NCI-H446 treated with DMSO at 0.1 percent for 48 hours (cell line): ENCODE data around the gene NMT1.
"Not testable (repeated sequence)": the region's sequence is repeated elsewhere in the genome, so short reads cannot be mapped to it uniquely, and the experiment has no call there.

ENCODE experiments used
- DNase-seq: peaks from one replicate; lab custom pipeline; 2025; lab: John Stamatoyannopoulos, UW

The NMT1 gene

GRCh38 chr17:45120558-45120957, 59.4 kb downstream of the NMT1 start:
- no peak for DNase-seq

- DNase-seq: no peak
Observed at GRCh38 chr17:45121055-45121454, 59.9 kb downstream of the NMT1 start.

GRCh38 chr17:45123076-45123770, 62.1 kb downstream of the NMT1 start:
- no peak for DNase-seq

- no peak for DNase-seq
Observed at GRCh38 chr17:45123930-45124796, 63.0 kb downstream of the NMT1 start.

GRCh38 chr17:45124797-45125122, 63.6 kb downstream of the NMT1 start:
- DNase-seq: not testable (repeated sequence)

GRCh38 chr17:45125509-45125908, 64.4 kb downstream of the NMT1 start:
- no peak for DNase-seq

- DNase-seq: no peak
Observed at GRCh38 chr17:45127207-45127547, 66.1 kb downstream of the NMT1 start.

- DNase-seq: no peak
Observed at GRCh38 chr17:45127548-45128300, 66.6 kb downstream of the NMT1 start.

- DNase-seq: no peak
Observed at GRCh38 chr17:45128331-45128730, 67.2 kb downstream of the NMT1 start.

GRCh38 chr17:45128989-45129388, 67.9 kb downstream of the NMT1 start:
- DNase-seq: no peak

GRCh38 chr17:45129426-45129939, 68.4 kb downstream of the NMT1 start:
- no peak for DNase-seq

GRCh38 chr17:45129940-45130680, 69.0 kb downstream of the NMT1 start:
- no peak for DNase-seq

GRCh38 chr17:45130681-45131615, 69.8 kb downstream of the NMT1 start:
- DNase-seq: no peak

- DNase-seq: no peak
Observed at GRCh38 chr17:45131616-45132319, 70.7 kb downstream of the NMT1 start.

- DNase-seq: no peak
Observed at GRCh38 chr17:45132320-45132571, 71.1 kb downstream of the NMT1 start, which contains the start of gene PLCD3. Gene PLCD3 (minus strand): TSS chr17:45132515. CDS start chr17:45132410, 105 bp downstream.

- DNase-seq: peak; percentile 21
Observed at GRCh38 chr17:45132572-45133463, 71.7 kb downstream of the NMT1 start.

GRCh38 chr17:45135192-45135977, 74.3 kb downstream of the NMT1 start, which contains the start of gene ACBD4:
Gene ACBD4 (plus strand): TSS chr17:45135687. CDS start chr17:45136145, 458 bp downstream.
- peak; percentile 91 for DNase-seq
